ENCODE data around the gene DNAJC27. TPM values are rescaled to one million over a fixed set of nuclear protein-coding genes. Genes with fewer than 3 reads are reported as not detected.

The DNAJC27 gene
- total RNA-seq, 1 experiment from 2014 or later, result 5.1 TPM

DNA sequence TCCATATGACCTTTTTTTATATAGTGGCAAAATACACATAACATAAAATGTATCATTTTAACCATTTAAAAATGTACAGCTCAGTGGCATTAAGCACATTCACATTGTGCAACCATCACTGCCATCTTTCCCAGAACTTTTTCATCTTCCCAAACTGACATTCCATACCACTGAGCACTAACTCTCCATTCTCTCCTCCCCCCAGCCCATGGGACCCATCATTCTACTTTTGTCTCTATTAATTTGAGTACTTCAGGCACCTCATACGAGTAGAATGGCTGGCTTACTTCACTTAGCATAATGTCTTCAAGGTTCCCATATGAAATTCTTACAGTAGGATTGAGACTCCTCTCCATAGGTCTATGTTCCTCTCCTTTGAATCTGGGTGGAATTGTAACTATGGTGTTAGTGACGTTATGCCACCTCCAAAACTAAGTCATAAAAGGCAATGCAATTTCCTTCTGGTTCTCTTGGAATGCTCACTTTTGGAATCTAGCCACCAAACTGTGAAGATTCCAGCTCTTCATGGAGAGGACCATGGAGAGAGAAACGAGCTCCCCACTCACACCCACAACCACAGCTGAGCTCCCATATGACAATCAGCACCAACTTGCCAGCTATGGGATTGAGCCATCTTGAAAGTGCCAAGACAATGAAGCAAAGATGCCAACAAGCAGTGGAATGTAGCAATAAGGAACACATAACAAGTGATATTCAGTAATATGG, 9.8 kb upstream of the DNAJC27 start:
- Histone ChIP-seq H3K9me3 (ENCODE audit: control insufficient read depth, low read depth, low read length) (no peaks in the 10 kb centered on the region), H3K14ac (ENCODE audit: insufficient read depth, low read length) (no peak overlapping the region), H3K23me2 (ENCODE audit: insufficient read length, low read depth, low read length, poor library complexity, severe bottlenecking) (no peaks in the 10 kb centered on the region), H3K79me1 (ENCODE audit: insufficient read depth, low read depth, low read length, poor library complexity, severe bottlenecking) (no peaks in the 10 kb centered on the region), H3K56ac (ENCODE audit: insufficient read length, low read depth, low read length) (no peak overlapping the region), H4K91ac (ENCODE audit: insufficient read length, low read depth, low read length) (no peak overlapping the region), H2AFZ (ENCODE audit: low read length) (no peak overlapping the region), H3K4me1 (ENCODE audit: insufficient read depth, low read length) (no peaks in the 10 kb centered on the region), H3K23ac (ENCODE audit: insufficient read length, low read depth, low read length) (no peak overlapping the region), H3K4ac (ENCODE audit: low read depth, low read length) (no peak overlapping the region), H3K18ac (ENCODE audit: insufficient read length, low read depth, low read length) (no peak overlapping the region), H2BK20ac (ENCODE audit: low read depth, low read length, poor library complexity, severe bottlenecking) (no peak overlapping the region), H2BK120ac (ENCODE audit: low read depth, low read length, poor library complexity, severe bottlenecking) (no peak overlapping the region), H4K20me1 (ENCODE audit: control insufficient read depth, insufficient read depth, insufficient read length) (no peaks in the 10 kb centered on the region), H3K27me3 (ENCODE audit: insufficient read depth, low read length) (no peaks in the 10 kb centered on the region), H2BK12ac (ENCODE audit: insufficient read length, low read depth, low read length) (no peak overlapping the region), H3K9ac (ENCODE audit: extremely low read depth, insufficient read length, low read length) (no peak overlapping the region), H2BK15ac (ENCODE audit: low read depth, low read length) (no peak overlapping the region), H3K4me2 (ENCODE audit: insufficient read depth, insufficient read length, low read length) (no peak overlapping the region), H2AK5ac (ENCODE audit: insufficient read length, low read length) (no peak overlapping the region), H2BK5ac (ENCODE audit: insufficient read length, low read length) (no peak overlapping the region), H3K27ac (ENCODE audit: insufficient read length, low read depth, low read length) (no peak overlapping the region), H4K5ac (ENCODE audit: insufficient read length, low read depth, low read length) (no peak overlapping the region), H4K8ac (replicated peaks; ENCODE audit: insufficient read length, low read depth, low read length) (no peak overlapping the region), H3K79me2 (ENCODE audit: insufficient read depth, low read length) (no peaks in the 10 kb centered on the region), H3T11ph (ENCODE audit: low read length) (no peak overlapping the region)
- H3K36me3 Mint-ChIP-seq (ENCODE audit: insufficient read depth in 1 of 3, low read depth in 3 of 3), result no peaks in the 10 kb centered on the region
- DNase-seq, result no peak
- no peaks in the 10 kb centered on the region; a peak in 1 of 5 replicates for H3K9me3 Mint-ChIP-seq
- TF ChIP-seq, protein P1, sequence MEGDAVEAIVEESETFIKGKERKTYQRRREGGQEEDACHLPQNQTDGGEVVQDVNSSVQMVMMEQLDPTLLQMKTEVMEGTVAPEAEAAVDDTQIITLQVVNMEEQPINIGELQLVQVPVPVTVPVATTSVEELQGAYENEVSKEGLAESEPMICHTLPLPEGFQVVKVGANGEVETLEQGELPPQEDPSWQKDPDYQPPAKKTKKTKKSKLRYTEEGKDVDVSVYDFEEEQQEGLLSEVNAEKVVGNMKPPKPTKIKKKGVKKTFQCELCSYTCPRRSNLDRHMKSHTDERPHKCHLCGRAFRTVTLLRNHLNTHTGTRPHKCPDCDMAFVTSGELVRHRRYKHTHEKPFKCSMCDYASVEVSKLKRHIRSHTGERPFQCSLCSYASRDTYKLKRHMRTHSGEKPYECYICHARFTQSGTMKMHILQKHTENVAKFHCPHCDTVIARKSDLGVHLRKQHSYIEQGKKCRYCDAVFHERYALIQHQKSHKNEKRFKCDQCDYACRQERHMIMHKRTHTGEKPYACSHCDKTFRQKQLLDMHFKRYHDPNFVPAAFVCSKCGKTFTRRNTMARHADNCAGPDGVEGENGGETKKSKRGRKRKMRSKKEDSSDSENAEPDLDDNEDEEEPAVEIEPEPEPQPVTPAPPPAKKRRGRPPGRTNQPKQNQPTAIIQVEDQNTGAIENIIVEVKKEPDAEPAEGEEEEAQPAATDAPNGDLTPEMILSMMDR (conservative IDR thresholded peaks at IDR 0.05), result no peak
- H3K27me3 Mint-ChIP-seq (ENCODE audit: low read depth), result peaks cover 3% of the 10 kb centered on the region; the same call in 1 of the 2 replicates
- no CpG with 5 or more reads among the region's 3 CpGs for WGBS (ENCODE audit: extremely low coverage, insufficient read length, low lambda C conversion rate)
- H3K27ac Mint-ChIP-seq, result no peak overlapping the region
- peaks cover 12 to 13% of the 10 kb centered on the region in 2 experiments for H3K4me1 Mint-ChIP-seq
- H3K4me3 Mint-ChIP-seq, result no peak overlapping the region

All from H9 (cell line).